H1 (cell line): ENCODE results near the gene C19orf85.

Source experiments
- BACH1 ChIP-seq: IDR thresholded peaks from 2 replicates; pipeline ENCODE4 v1.6.1; 2012; ENCODE audit warnings: low read length, improper control_type of control experiment
- MAFK ChIP-seq: IDR thresholded peaks from 2 replicates; pipeline ENCODE4 v1.6.1; 2012; ENCODE audit warnings: low read depth, mild to moderate bottlenecking, improper control_type of control experiment, low read length
- POLR2A ChIP-seq, 2 experiments: IDR thresholded peaks; 1 replicate in 1 of 2; 2 replicates in 1 of 2; pipeline ENCODE4 v1.6.1; 2011; ENCODE audit warnings: low read depth in 2 of 2, low read length in 2 of 2, mild to moderate bottlenecking in 2 of 2; ENCODE audit errors: control extremely low read depth in 1 of 2
- SUZ12 ChIP-seq: fragments of 200-600 bp; sonication (generic); IDR thresholded peaks from 2 replicates; pipeline ENCODE4 v1.6.1; 2012; ENCODE audit warnings: mild to moderate bottlenecking, inconsistent platforms, low read length, moderate library complexity, mixed read lengths

GRCh38 chr19:55434356-55434919 lies 30.1 kb downstream of the C19orf85 start:
- TF ChIP-seq SUZ12 (no peak), BACH1 (no peak), MAFK (no peak), POLR2A (IDR thresholded peaks at IDR 0.05; ENCODE audit: control extremely low read depth in 1 of 2, low read depth in 2 of 2, low read length in 2 of 2) (no peak)
